Endothelial cell (in vitro differentiated cells): Measurements from ENCODE around the gene ALK. TPM values are rescaled to one million over a fixed set of nuclear protein-coding genes. Genes with fewer than 3 reads are reported as not detected.

Source experiments
- DNase-seq: peaks from one replicate; pipeline ENCODE4 v3.0.0; 2021; ENCODE audit warnings: low spot score
- H3K27ac Mint-ChIP-seq: one replicate; pipeline ENCODE4 v1.8.0; 2021; ENCODE audit warnings: mixed read lengths, inconsistent platforms; ENCODE audit not compliant: unreplicated experiment
- H3K27me3 Mint-ChIP-seq: one replicate; pipeline ENCODE4 v1.8.0; 2021; ENCODE audit warnings: mild to moderate bottlenecking, moderate library complexity, mixed read lengths, inconsistent platforms; ENCODE audit not compliant: unreplicated experiment
- H3K36me3 Mint-ChIP-seq: one replicate; pipeline ENCODE4 v1.8.0; 2021; ENCODE audit warnings: mild to moderate bottlenecking, low read depth, mixed read lengths, inconsistent platforms; ENCODE audit not compliant: unreplicated experiment
- H3K4me1 Mint-ChIP-seq: one replicate; pipeline ENCODE4 v1.8.0; 2021; ENCODE audit warnings: mild to moderate bottlenecking, mixed read lengths, inconsistent platforms; ENCODE audit not compliant: unreplicated experiment
- H3K4me3 Mint-ChIP-seq: one replicate; pipeline ENCODE4 v1.8.0; 2021; ENCODE audit warnings: mild to moderate bottlenecking, mixed read lengths, inconsistent platforms; ENCODE audit not compliant: unreplicated experiment
- H3K9me3 Mint-ChIP-seq: one replicate; pipeline ENCODE4 v1.8.0; 2021; ENCODE audit warnings: mixed read lengths, inconsistent platforms; ENCODE audit not compliant: unreplicated experiment
- total RNA-seq: library from RNA; stranded (reverse); fragmentation: NEBNext Ultra II Directional; extraction: Animal tissue kit (Norgen Biotek cat#: 25700); gene quantifications from one replicate; pipeline ENCODE4 v1.2.1, GENCODE V29; 2021; ENCODE audit not compliant: unreplicated experiment
- TF ChIP-seq, protein P1 (sequence below): fragments of 200-600 bp; sonication (generic); IDR thresholded peaks from one replicate; pipeline ENCODE4 v1.5.0; 2021; ENCODE audit warnings: antibody characterized with exemption; ENCODE audit not compliant: unreplicated experiment

ALK gene
- total RNA-seq, 1 donor from 2014 or later, result 0.05 TPM

- TF ChIP-seq, protein P1, sequence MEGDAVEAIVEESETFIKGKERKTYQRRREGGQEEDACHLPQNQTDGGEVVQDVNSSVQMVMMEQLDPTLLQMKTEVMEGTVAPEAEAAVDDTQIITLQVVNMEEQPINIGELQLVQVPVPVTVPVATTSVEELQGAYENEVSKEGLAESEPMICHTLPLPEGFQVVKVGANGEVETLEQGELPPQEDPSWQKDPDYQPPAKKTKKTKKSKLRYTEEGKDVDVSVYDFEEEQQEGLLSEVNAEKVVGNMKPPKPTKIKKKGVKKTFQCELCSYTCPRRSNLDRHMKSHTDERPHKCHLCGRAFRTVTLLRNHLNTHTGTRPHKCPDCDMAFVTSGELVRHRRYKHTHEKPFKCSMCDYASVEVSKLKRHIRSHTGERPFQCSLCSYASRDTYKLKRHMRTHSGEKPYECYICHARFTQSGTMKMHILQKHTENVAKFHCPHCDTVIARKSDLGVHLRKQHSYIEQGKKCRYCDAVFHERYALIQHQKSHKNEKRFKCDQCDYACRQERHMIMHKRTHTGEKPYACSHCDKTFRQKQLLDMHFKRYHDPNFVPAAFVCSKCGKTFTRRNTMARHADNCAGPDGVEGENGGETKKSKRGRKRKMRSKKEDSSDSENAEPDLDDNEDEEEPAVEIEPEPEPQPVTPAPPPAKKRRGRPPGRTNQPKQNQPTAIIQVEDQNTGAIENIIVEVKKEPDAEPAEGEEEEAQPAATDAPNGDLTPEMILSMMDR, result no peak
Measured at GRCh38 chr2:29526587-29527586, 394.5 kb downstream of the ALK start.

GRCh38 chr2:29525921-29526320, 395.5 kb downstream of the ALK start:
- no peak overlapping the region for H3K4me3 Mint-ChIP-seq
- peaks cover 4% of the 10 kb centered on the region for H3K36me3 Mint-ChIP-seq
- no peak for DNase-seq
- no peaks in the 10 kb centered on the region for H3K9me3 Mint-ChIP-seq
- TF ChIP-seq, protein P1, result no peak
- H3K4me1 Mint-ChIP-seq, result peaks cover 2% of the 10 kb centered on the region
- peaks cover 7% of the 10 kb centered on the region for H3K27me3 Mint-ChIP-seq
- H3K27ac Mint-ChIP-seq, result no peak overlapping the region

More at GRCh38 chr2:29526587-29527586, 394.5 kb downstream of the ALK start:
- Mint-ChIP-seq H3K9me3 (no peaks in the 10 kb centered on the region), H3K4me1 (peaks cover 2% of the 10 kb centered on the region), H3K27ac (no peak overlapping the region), H3K4me3 (no peak overlapping the region), H3K36me3 (peaks cover 4% of the 10 kb centered on the region), H3K27me3 (peaks cover 3% of the 10 kb centered on the region)
- DNase-seq, result no peak

DNA sequence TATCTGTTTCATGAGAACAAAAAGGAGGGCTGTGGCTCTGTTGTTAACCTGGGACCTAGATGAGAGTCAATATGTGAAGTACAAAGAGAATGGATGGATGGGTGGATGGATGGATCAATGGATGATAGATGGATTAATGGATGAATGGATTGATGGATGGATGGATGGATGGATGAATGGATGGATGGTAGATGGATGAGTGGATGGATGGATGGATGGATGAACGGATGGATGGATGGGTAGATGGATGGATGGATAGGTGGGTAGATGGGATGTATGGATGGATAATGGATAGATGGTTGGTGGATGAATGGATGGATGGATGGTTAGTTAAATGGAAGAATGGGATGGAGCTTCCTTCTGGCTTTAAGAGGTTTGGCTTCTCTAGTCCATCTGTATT, 396.7 kb downstream of the ALK start:
- peaks cover 4% of the 10 kb centered on the region for H3K36me3 Mint-ChIP-seq
- H3K4me1 Mint-ChIP-seq, result peaks cover 10% of the 10 kb centered on the region
- no peak overlapping the region for H3K4me3 Mint-ChIP-seq
- TF ChIP-seq, protein P1, result no peak
- peaks cover 7% of the 10 kb centered on the region for H3K27me3 Mint-ChIP-seq
- no peak overlapping the region for H3K27ac Mint-ChIP-seq
- H3K9me3 Mint-ChIP-seq, result no peaks in the 10 kb centered on the region
- no peak for DNase-seq

DNA sequence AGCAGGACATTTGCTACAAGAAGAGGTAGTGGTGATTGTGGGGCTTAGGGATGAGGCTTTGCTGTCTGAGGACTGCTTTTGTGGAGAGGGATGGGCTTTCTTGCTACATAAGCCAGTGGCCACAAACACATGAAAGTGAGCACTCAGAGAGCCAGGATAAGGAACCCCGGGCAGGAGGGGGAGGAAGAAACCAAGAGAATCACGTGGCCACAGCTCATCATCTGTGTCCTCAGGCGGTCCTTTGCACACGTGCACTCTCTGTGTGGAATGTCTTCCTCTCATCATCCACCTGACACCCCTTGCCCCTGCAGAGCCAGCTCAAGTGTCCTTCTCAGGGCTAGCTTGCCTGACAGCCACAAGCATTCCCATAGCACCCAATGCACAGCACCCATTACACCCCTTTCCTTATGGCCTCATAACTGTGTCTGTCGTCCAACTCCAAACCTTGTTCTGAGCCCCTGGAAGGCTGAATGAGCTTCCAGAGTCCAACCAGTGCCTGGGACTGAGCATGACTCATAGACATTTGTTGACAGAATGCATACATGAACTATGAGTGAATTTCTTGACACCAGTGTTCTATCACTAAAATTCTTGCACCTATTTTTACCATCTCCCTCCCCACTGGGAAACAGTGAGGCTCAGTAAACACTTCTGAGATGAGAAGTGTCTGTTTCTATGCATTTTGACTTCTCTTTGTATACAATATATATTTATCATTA, 398.3 kb downstream of the ALK start:
- peaks cover 12% of the 10 kb centered on the region for H3K4me1 Mint-ChIP-seq
- H3K36me3 Mint-ChIP-seq, result peaks cover 4% of the 10 kb centered on the region
- H3K4me3 Mint-ChIP-seq, result no peak overlapping the region
- H3K27me3 Mint-ChIP-seq, result peaks cover 7% of the 10 kb centered on the region
- TF ChIP-seq, protein P1, result no peak
- DNase-seq, result no peak
- H3K9me3 Mint-ChIP-seq, result no peaks in the 10 kb centered on the region
- no peak overlapping the region for H3K27ac Mint-ChIP-seq

- Mint-ChIP-seq H3K4me1 (peaks cover 16% of the 10 kb centered on the region), H3K36me3 (peaks cover 4% of the 10 kb centered on the region), H3K9me3 (no peaks in the 10 kb centered on the region), H3K4me3 (no peak overlapping the region), H3K27ac (no peak overlapping the region), H3K27me3 (peaks cover 7% of the 10 kb centered on the region)
- TF ChIP-seq, protein P1, result no peak
- no peak for DNase-seq
Measured at GRCh38 chr2:29520001-29520400, 401.4 kb downstream of the ALK start.
